ENCODE measurements around the gene GPR152.

DNA sequence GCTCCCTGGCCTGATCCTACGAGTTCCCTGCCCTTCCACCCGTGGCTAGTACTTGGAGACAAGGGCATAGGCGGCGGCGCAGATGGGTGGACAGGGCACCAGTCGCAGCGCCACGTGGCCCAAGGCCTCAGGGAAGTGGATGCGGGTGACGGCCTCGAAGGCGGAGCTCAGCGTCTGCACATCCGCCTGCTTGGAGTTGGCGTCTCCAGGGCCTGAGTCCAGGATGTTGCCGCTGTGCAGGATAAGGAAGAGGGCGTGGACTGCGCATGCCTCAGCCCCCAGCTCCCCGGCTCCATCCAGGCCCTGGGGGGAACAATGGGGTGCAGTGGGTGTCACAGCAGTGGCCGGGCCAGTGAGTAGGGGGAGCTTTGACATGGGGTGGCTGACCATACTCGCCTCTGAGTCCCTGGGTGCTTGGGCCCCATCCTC lies 46.0 kb upstream of the GPR152 start:
- no peak for TF ChIP-seq POU5F1 (IDR thresholded peaks at IDR 0.05; ENCODE audit: low read depth, low read length)
- no peak for TF ChIP-seq CTCF (IDR thresholded peaks at IDR 0.05; ENCODE audit: control extremely low read depth in 1 of 3, insufficient read depth in 1 of 3, low read depth in 1 of 3, low read length in 3 of 3)
- no peak for TF ChIP-seq EZH2 (IDR thresholded peaks at IDR 0.05; ENCODE audit: low read depth, low read length, severe bottlenecking)
- TF ChIP-seq RBBP5 (IDR thresholded peaks at IDR 0.05; ENCODE audit: borderline replicate concordance, low read depth, low read length), result no peak
- TF ChIP-seq SP1 (IDR thresholded peaks at IDR 0.05; ENCODE audit: low read depth, low read length), result no peak
- TF ChIP-seq HDAC2 (IDR thresholded peaks at IDR 0.05; ENCODE audit: borderline replicate concordance in 1 of 2, low read depth in 2 of 2, low read length in 2 of 2), result no peak
- TF ChIP-seq GABPA (IDR thresholded peaks at IDR 0.05; ENCODE audit: borderline replicate concordance, insufficient read depth, low read length), result no peak
- no peak for TF ChIP-seq ATF2 (IDR thresholded peaks at IDR 0.05; ENCODE audit: low read length)
- no peak for TF ChIP-seq RAD21 (IDR thresholded peaks at IDR 0.05 in 1 of 2, conservative IDR thresholded peaks at IDR 0.05 in 1 of 2; ENCODE audit: low read depth in 2 of 2, low read length in 2 of 2)
- TF ChIP-seq MAX (IDR thresholded peaks at IDR 0.05), result no peak
- no peak for TF ChIP-seq RNF2 (IDR thresholded peaks at IDR 0.05; ENCODE audit: borderline replicate concordance, low read depth, low read length, missing control alignments, poor library complexity, severe bottlenecking)
- TF ChIP-seq CBX8 (IDR thresholded peaks at IDR 0.05; ENCODE audit: borderline replicate concordance, low read depth, low read length), result no peak
- TF ChIP-seq CREB1 (IDR thresholded peaks at IDR 0.05), result no peak

Measured in H1 (cell line).